ENCODE results near the gene CCDC12.

- TF ChIP-seq FOXK2 (IDR thresholded peaks at IDR 0.05) (no peak), L3MBTL2 (conservative IDR thresholded peaks at IDR 0.05) (no peak), FOXA1 (IDR thresholded peaks at IDR 0.05) (no peak), BHLHE40 (IDR thresholded peaks at IDR 0.05; ENCODE audit: borderline replicate concordance) (no peak), LEF1 (IDR thresholded peaks at IDR 0.05; ENCODE audit: borderline replicate concordance) (no peak), SP1 (IDR thresholded peaks at IDR 0.05) (no peak), SUZ12 (IDR thresholded peaks at IDR 0.05) (no peak), FOXM1 (IDR thresholded peaks at IDR 0.05; ENCODE audit: borderline replicate concordance) (no peak)
These were observed 21.0 kb upstream of the CCDC12 start for GRCh38 chr3:46997453-46998091.
